CD4-positive, alpha-beta T cell treated with Interleukin-17A for 4 hours (primary cell): ENCODE results near the gene PPARG.

ENCODE experiments used
- DNase-seq: peaks from one replicate; pipeline ENCODE4 v3.0.0-alpha.2; 2020; ENCODE audit warnings: mixed read lengths

The PPARG gene

GRCh38 chr3:12420393-12420792, 131.5 kb downstream of the PPARG start:
- no peak for DNase-seq

GRCh38 chr3:12421132-12421531, 132.3 kb downstream of the PPARG start:
- DNase-seq, result no peak

GRCh38 chr3:12423131-12423530, 134.3 kb downstream of the PPARG start:
- DNase-seq, result no peak

- no peak for DNase-seq
Measured at GRCh38 chr3:12423918-12424630, 135.2 kb downstream of the PPARG start.

GRCh38 chr3:12424635-12425319, 135.9 kb downstream of the PPARG start:
- no peak for DNase-seq

- DNase-seq, result no peak
Measured at GRCh38 chr3:12425850-12426579, 137.1 kb downstream of the PPARG start.

GRCh38 chr3:12427551-12427950, 138.7 kb downstream of the PPARG start:
- DNase-seq, result no peak

- no peak for DNase-seq
Measured at GRCh38 chr3:12428126-12428525, 139.3 kb downstream of the PPARG start.

- DNase-seq, result no peak
Measured at GRCh38 chr3:12430086-12430485, 141.2 kb downstream of the PPARG start.

- DNase-seq, result no peak
Measured at GRCh38 chr3:12433823-12434222, 145.0 kb downstream of the PPARG start.

GRCh38 chr3:12436514-12437220, 147.8 kb downstream of the PPARG start:
- no peak for DNase-seq

- no peak for DNase-seq
Measured at GRCh38 chr3:12437221-12437605, 148.3 kb downstream of the PPARG start.

- DNase-seq, result no peak
Measured at GRCh38 chr3:12437861-12438260, 149.0 kb downstream of the PPARG start.

GRCh38 chr3:12438318-12438717, 149.4 kb downstream of the PPARG start:
- DNase-seq, result no peak

GRCh38 chr3:12439161-12439940, 150.5 kb downstream of the PPARG start:
- DNase-seq, result no peak

- no peak for DNase-seq
Measured at GRCh38 chr3:12440927-12441714, 152.3 kb downstream of the PPARG start.

- no peak for DNase-seq
Measured at GRCh38 chr3:12442654-12443501, 154.0 kb downstream of the PPARG start.

GRCh38 chr3:12443781-12444522, 155.1 kb downstream of the PPARG start:
- DNase-seq, result no peak

GRCh38 chr3:12444582-12445471, 156.0 kb downstream of the PPARG start:
- no peak for DNase-seq
